ENCODE measurements around the gene PSTK.

- TF ChIP-seq MAX (IDR thresholded peaks at IDR 0.05) (no peak), TAF1 (IDR thresholded peaks at IDR 0.05; ENCODE audit: low read depth) (no peak), CEBPB (IDR thresholded peaks at IDR 0.05) (no peak), TCF12 (IDR thresholded peaks at IDR 0.05; ENCODE audit: low read depth) (no peak), ZBTB7A (IDR thresholded peaks at IDR 0.05; ENCODE audit: low read depth) (no peak)
Measured at GRCh38 chr10:122997864-122998263, 17.7 kb downstream of the PSTK start.
